ENCODE measurements around the gene GDAP1L1. TPM values are rescaled to one million over a fixed set of nuclear protein-coding genes. Genes with fewer than 3 reads are reported as not detected.

Gene GDAP1L1
- total and polyA plus RNA-seq, 8 donors = 0.12 to 3.6 (median 0.40) TPM; not detected in 2

- no peak for TF ChIP-seq CTCF (IDR thresholded peaks at IDR 0.05)
- FAIRE-seq (no peak), ATAC-seq (no peak), DNase-seq (no peak)
- Histone ChIP-seq H3K27me3 (no peaks in the 10 kb centered on the region), H3K36me3 (no peaks in the 10 kb centered on the region), H3K9me3 (no peaks in the 10 kb centered on the region), H3K4me3 (no peak overlapping the region), H3K4me1 (no peaks in the 10 kb centered on the region), H3K27ac (no peak overlapping the region)
- 64 to 73% methylated on average over 3 of the region's 3 CpGs for WGBS, 2 donors
- intact Hi-C loops (cut with DNase I) = no loop called here
Measured at GRCh38 chr20:44282192-44282591, 35.1 kb downstream of the GDAP1L1 start.

- no peak overlapping the region for H3K27ac ChIP-seq
- no peak for FAIRE-seq
- 92 to 100% methylated on average over 1 of the region's 1 CpG for WGBS, 2 donors
- no peak overlapping the region for H3K4me3 ChIP-seq
- no peaks in the 10 kb centered on the region for H3K4me1 ChIP-seq
- intact Hi-C loops (cut with DNase I) = no loop called here
- no peak for TF ChIP-seq CTCF (IDR thresholded peaks at IDR 0.05)
- no peaks in the 10 kb centered on the region for H3K9me3 ChIP-seq
- H3K36me3 ChIP-seq = no peaks in the 10 kb centered on the region
- ATAC-seq = no peak
- no peak for DNase-seq
- no peaks in the 10 kb centered on the region for H3K27me3 ChIP-seq
Measured at GRCh38 chr20:44284032-44284431, 36.9 kb downstream of the GDAP1L1 start.

DNA sequence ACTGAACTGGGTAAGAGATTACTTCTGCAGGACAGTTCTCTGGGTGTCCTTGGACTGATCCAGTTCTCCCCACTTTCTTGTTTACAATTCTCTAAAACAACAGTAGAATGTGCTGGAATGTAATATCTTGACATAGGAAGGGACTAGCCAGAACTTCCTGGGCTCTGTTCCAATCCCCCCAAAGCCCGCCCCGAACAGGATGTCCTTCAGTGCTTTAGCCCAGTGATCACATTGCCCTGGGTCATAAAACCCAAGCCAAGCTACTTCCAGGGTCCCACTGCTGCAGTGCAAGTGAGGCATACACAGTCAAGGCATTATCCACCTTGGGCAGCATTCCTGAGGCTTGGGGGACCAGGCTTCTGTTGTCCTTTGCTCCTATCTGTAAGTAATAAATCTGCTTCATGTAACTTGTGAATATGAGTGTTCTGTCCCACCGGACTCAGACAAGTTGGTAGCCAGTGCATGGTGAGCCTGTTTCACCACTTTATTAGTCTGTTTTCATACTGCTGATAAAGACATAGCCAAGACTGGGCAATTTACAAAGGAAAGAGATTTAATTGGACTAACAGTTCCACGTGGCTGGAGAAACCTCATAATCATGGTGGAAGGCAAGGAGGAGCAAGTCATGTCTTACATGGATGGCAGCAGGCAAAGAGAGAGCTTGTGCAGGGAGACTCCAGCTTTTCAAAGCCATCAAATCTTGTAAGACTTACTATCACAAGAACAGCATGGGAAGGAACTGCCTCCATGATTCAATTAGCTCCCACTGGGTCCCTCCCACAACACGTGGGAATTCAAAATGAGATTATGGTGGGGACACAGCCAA is 40.4 kb downstream of the GDAP1L1 start:
- Histone ChIP-seq H3K36me3 (no peaks in the 10 kb centered on the region), H3K27me3 (no peaks in the 10 kb centered on the region), H3K4me1 (no peaks in the 10 kb centered on the region), H3K27ac (peak overlapping the region in 1 of 4 donors; percentile 21), H3K9me3 (no peaks in the 10 kb centered on the region), H3K4me3 (no peak overlapping the region)
- intact Hi-C loops (cut with DNase I) = no loop called here
- TF ChIP-seq CTCF (IDR thresholded peaks at IDR 0.05) = no peak
- DNase-seq (peak in 1 of 6 donors; percentile 53), ATAC-seq (peak in 3 of 4 donors; percentile 58 to 93 (median 65)), FAIRE-seq (no peak)
- WGBS, 2 donors = 53 to 65% methylated on average over 5 of the region's 5 CpGs

DNA sequence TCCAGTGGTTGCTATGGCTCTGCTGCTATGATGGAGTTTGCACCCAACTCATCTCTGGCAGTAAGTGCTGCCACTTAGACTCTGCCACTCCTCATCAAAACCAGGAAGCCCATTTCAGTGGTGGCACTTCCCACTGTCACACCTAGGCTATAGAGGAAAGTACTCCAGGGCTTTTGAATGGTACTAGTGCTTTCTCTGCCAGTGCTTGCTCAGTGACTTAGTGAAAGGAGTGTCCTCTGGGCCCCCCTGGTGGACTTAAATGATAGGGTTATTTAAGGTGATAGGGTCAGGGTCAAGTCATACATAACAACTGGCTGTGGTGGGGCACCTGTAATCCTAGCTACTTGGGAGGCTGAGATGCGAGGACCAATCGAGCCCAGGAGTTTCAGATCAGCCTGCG is 41.1 kb downstream of the GDAP1L1 start:
- FAIRE-seq = no peak
- Histone ChIP-seq H3K27ac (no peak overlapping the region), H3K36me3 (no peaks in the 10 kb centered on the region), H3K27me3 (no peaks in the 10 kb centered on the region), H3K4me1 (no peaks in the 10 kb centered on the region), H3K4me3 (no peak overlapping the region), H3K9me3 (no peaks in the 10 kb centered on the region)
- TF ChIP-seq CTCF (IDR thresholded peaks at IDR 0.05) = no peak
- no peak for DNase-seq
- ATAC-seq = no peak
- intact Hi-C loops (cut with DNase I) = no loop called here
- 98 to 100% methylated on average over 3 of the region's 3 CpGs for WGBS, 2 donors

GRCh38 chr20:44291754-44292153 is 44.6 kb downstream of the GDAP1L1 start:
- DNase-seq (no peak), ATAC-seq (no peak), FAIRE-seq (no peak)
- WGBS, 2 donors = 94 to 95% methylated on average over 7 of the region's 7 CpGs
- Histone ChIP-seq H3K4me3 (no peak overlapping the region), H3K36me3 (no peaks in the 10 kb centered on the region), H3K27me3 (no peaks in the 10 kb centered on the region), H3K9me3 (no peaks in the 10 kb centered on the region), H3K27ac (no peak overlapping the region), H3K4me1 (no peaks in the 10 kb centered on the region)
- no peak for TF ChIP-seq CTCF (IDR thresholded peaks at IDR 0.05)
- intact Hi-C loops (cut with DNase I) = no loop called here
